GM23338 (cell line): Measurements from ENCODE around the gene FPR1. TPM values are rescaled to one million over a fixed set of nuclear protein-coding genes. Genes with fewer than 3 reads are reported as not detected.

Experiments used
- ATAC-seq: fragments of 200-7000 bp; cut with Tn5 transposase; 3 replicates; pipeline ENCODE4 v1.9.1; 2020
- DNase-seq: peaks from one replicate; pipeline ENCODE4 v3.0.0-alpha.2; 2015; ENCODE audit warnings: low spot score
- H2AFZ ChIP-seq: fragments of 200-600 bp; sonication (generic); 2 replicates; pipeline ENCODE4 v1.8.0; 2016; ENCODE audit warnings: antibody characterized with exemption, mild to moderate bottlenecking, moderate library complexity
- H3F3A ChIP-seq: fragments of 200-600 bp; sonication (generic); replicated peaks from 2 replicates; pipeline ENCODE4 v1.8.0; 2017; ENCODE audit warnings: antibody characterized with exemption, mixed run types, low read depth
- H3K27ac ChIP-seq: fragments of 200-600 bp; sonication (generic); 2 replicates; pipeline ENCODE4 v1.6.1; 2016; ENCODE audit warnings: low read depth
- H3K27me3 ChIP-seq: fragments of 200-600 bp; sonication (generic); 2 replicates; pipeline ENCODE4 v1.8.0; 2016; ENCODE audit warnings: mild to moderate bottlenecking, mixed run types, moderate library complexity; ENCODE audit not compliant: insufficient read depth
- H3K36me3 ChIP-seq: fragments of 200-600 bp; sonication (generic); 2 replicates; pipeline ENCODE4 v1.8.0; 2016; ENCODE audit warnings: mild to moderate bottlenecking; ENCODE audit not compliant: insufficient read depth
- H3K4me1 ChIP-seq: fragments of 200-600 bp; sonication (generic); 2 replicates; pipeline ENCODE4 v1.8.0; 2016; ENCODE audit warnings: mild to moderate bottlenecking, moderate library complexity; ENCODE audit not compliant: insufficient read depth
- H3K4me2 ChIP-seq: fragments of 200-600 bp; sonication (generic); 2 replicates; pipeline ENCODE4 v1.7.1; 2017; ENCODE audit warnings: mixed run types
- H3K4me3 ChIP-seq: fragments of 200-600 bp; sonication (generic); 2 replicates; pipeline ENCODE4 v1.6.1; 2016; ENCODE audit warnings: mixed run types
- H3K79me2 ChIP-seq: fragments of 200-600 bp; sonication (generic); replicated peaks from 2 replicates; pipeline ENCODE4 v1.8.0; 2017; ENCODE audit warnings: mild to moderate bottlenecking; ENCODE audit not compliant: insufficient read depth
- H3K9me2 ChIP-seq: fragments of 200-600 bp; sonication (generic); 2 replicates; pipeline ENCODE4 v1.8.0; 2017; ENCODE audit not compliant: insufficient read depth
- H4K20me1 ChIP-seq: fragments of 200-600 bp; sonication (generic); replicated peaks from 2 replicates; pipeline ENCODE4 v1.8.0; 2017; ENCODE audit warnings: mild to moderate bottlenecking; ENCODE audit not compliant: insufficient read depth
- H3K27ac Mint-ChIP-seq: 2 replicates; pipeline ENCODE4 v1.8.0; 2020; ENCODE audit warnings: inconsistent platforms, mild to moderate bottlenecking, moderate library complexity, mixed read lengths
- H3K27me3 Mint-ChIP-seq: 3 replicates; pipeline ENCODE4 v1.8.0; 2022; ENCODE audit warnings: low read depth, mild to moderate bottlenecking, moderate library complexity, mixed read lengths, inconsistent platforms; ENCODE audit not compliant: insufficient read depth, poor library complexity
- H3K36me3 Mint-ChIP-seq: 3 replicates; pipeline ENCODE4 v1.8.0; 2021; ENCODE audit warnings: low read depth, mild to moderate bottlenecking, inconsistent platforms, moderate library complexity, mixed read lengths
- H3K4me1 Mint-ChIP-seq: 3 replicates; pipeline ENCODE4 v1.8.0; 2020; ENCODE audit warnings: mild to moderate bottlenecking, inconsistent platforms, mixed read lengths
- H3K4me3 Mint-ChIP-seq: 3 replicates; pipeline ENCODE4 v1.8.0; 2021; ENCODE audit warnings: moderate library complexity, mild to moderate bottlenecking, inconsistent platforms, mixed read lengths
- H3K9me3 Mint-ChIP-seq: 3 replicates; pipeline ENCODE4 v1.8.0; 2020; ENCODE audit warnings: moderate library complexity, mild to moderate bottlenecking, inconsistent platforms, mixed read lengths
- EZH2 ChIP-seq: fragments of 200-600 bp; sonication (generic); IDR thresholded peaks from one replicate; pipeline ENCODE4 v1.8.0; 2017; ENCODE audit warnings: antibody characterized with exemption, mild to moderate bottlenecking, low read depth; ENCODE audit not compliant: unreplicated experiment
- EZH2phosphoT487 ChIP-seq: fragments of 200-600 bp; sonication (generic); IDR thresholded peaks from one replicate; pipeline ENCODE4 v1.8.1; 2018; ENCODE audit warnings: antibody characterized with exemption; ENCODE audit not compliant: unreplicated experiment
- NANOG ChIP-seq: IDR thresholded peaks from 2 replicates; pipeline ENCODE4 v1.6.1; 2016; ENCODE audit warnings: antibody characterized with exemption, borderline replicate concordance
- POLR2AphosphoS5 ChIP-seq: IDR thresholded peaks from 2 replicates; pipeline ENCODE4 v1.6.1; 2016; ENCODE audit warnings: antibody characterized with exemption, low read depth
- STAT1 ChIP-seq: IDR thresholded peaks from one replicate; pipeline ENCODE4 v1.6.1; 2016; ENCODE audit warnings: antibody characterized with exemption; ENCODE audit not compliant: unreplicated experiment
- ZNF114 ChIP-seq: fragments of 250-450 bp; sonication (Bioruptor Pico); IDR thresholded peaks from 2 replicates; pipeline ENCODE4 v1.5.0; 2020; ENCODE audit warnings: mild to moderate bottlenecking, moderate library complexity
- ZNF331 ChIP-seq: fragments of 250-450 bp; sonication (Bioruptor Pico); IDR thresholded peaks from 2 replicates; pipeline ENCODE4 v1.5.0; 2020; ENCODE audit warnings: low read depth, mild to moderate bottlenecking, moderate library complexity
- polyA plus RNA-seq: library from polyadenylated mRNA; unstranded; fragments of >200 nt; fragmentation: Nextera tagmentation; extraction: Ambion mirVana; gene quantifications from 2 replicates; pipeline ENCODE4 v1.2.1, GENCODE V29; 2016
- total RNA-seq: library from RNA; depleted of rRNA; stranded (reverse); fragments of >200 nt; shearing (Covaris generic); gene quantifications from 2 replicates; pipeline ENCODE4 v1.2.3, GENCODE V29; 2014
- TF ChIP-seq, protein P1 (sequence below), 2 experiments: fragments of 200-600 bp in 1 of 2; sonication (generic) in 1 of 2; conservative IDR thresholded peaks; 2 replicates each; pipeline versions ENCODE4 v1.5.1 to v1.6.1; 2016 to 2017; ENCODE audit warnings: antibody characterized with exemption in 2 of 2, low read depth in 2 of 2, mild to moderate bottlenecking in 2 of 2, moderate library complexity in 1 of 2
- TF ChIP-seq, protein P2 (sequence below): IDR thresholded peaks from 2 replicates; pipeline ENCODE4 v1.6.1; 2016; ENCODE audit warnings: antibody characterized with exemption
- TF ChIP-seq, protein P3 (sequence below): IDR thresholded peaks from one replicate; pipeline ENCODE4 v1.6.1; 2018; ENCODE audit warnings: antibody characterized with exemption; ENCODE audit not compliant: unreplicated experiment

Gene FPR1
- total and polyA plus RNA-seq, 2 experiments from 2014 or later, result not detected

DNA sequence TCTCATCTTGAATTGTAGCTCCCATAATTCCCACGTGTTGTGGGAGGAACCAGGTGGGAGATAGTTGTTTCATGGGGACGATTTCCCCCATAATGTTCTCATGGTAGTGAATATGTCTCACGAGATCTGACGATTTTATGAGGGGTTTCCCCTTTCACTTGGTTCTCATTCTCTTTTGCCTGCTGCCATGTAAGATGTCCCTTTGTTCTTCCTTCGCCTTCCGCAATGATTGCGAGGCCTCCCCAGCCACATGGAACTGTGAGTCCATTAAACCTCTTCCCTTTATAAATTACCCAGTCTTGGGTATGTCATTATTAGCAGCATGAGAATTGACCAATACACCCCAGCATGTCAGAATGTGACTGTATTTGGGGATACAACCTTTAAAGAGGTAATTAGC is 3.9 kb upstream of the FPR1 start:
- H3K9me2 ChIP-seq, result no peaks in the 10 kb centered on the region
- no peaks in the 10 kb centered on the region for H3K27me3 ChIP-seq
- H3K27ac ChIP-seq, result no peak overlapping the region
- H3K36me3 ChIP-seq, result no peaks in the 10 kb centered on the region
- peaks cover 7% of the 10 kb centered on the region for H3K27me3 Mint-ChIP-seq
- H3K4me3 Mint-ChIP-seq, result no peak overlapping the region
- no peaks in the 10 kb centered on the region for H4K20me1 ChIP-seq
- TF ChIP-seq, protein P1, sequence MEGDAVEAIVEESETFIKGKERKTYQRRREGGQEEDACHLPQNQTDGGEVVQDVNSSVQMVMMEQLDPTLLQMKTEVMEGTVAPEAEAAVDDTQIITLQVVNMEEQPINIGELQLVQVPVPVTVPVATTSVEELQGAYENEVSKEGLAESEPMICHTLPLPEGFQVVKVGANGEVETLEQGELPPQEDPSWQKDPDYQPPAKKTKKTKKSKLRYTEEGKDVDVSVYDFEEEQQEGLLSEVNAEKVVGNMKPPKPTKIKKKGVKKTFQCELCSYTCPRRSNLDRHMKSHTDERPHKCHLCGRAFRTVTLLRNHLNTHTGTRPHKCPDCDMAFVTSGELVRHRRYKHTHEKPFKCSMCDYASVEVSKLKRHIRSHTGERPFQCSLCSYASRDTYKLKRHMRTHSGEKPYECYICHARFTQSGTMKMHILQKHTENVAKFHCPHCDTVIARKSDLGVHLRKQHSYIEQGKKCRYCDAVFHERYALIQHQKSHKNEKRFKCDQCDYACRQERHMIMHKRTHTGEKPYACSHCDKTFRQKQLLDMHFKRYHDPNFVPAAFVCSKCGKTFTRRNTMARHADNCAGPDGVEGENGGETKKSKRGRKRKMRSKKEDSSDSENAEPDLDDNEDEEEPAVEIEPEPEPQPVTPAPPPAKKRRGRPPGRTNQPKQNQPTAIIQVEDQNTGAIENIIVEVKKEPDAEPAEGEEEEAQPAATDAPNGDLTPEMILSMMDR (conservative IDR thresholded peaks at IDR 0.05; ENCODE audit: low read depth in 2 of 2), result no peak
- no peak for ATAC-seq
- DNase-seq, result no peak
- no peak overlapping the region for H2AFZ ChIP-seq
- no peaks in the 10 kb centered on the region; the same call in 2 of the 3 replicates for H3K4me1 Mint-ChIP-seq
- H3K27ac Mint-ChIP-seq, result no peak overlapping the region
- H3K9me3 Mint-ChIP-seq, result peaks cover 55% of the 10 kb centered on the region
- H3K4me2 ChIP-seq, result no peak overlapping the region
- no peaks in the 10 kb centered on the region for H3K79me2 ChIP-seq
- no peaks in the 10 kb centered on the region; the same call in 1 of the 2 replicates for H3K4me1 ChIP-seq
- no peaks in the 10 kb centered on the region for H3F3A ChIP-seq
- no peaks in the 10 kb centered on the region; the same call in 1 of the 3 replicates for H3K36me3 Mint-ChIP-seq
- H3K4me3 ChIP-seq, result no peak overlapping the region

DNA sequence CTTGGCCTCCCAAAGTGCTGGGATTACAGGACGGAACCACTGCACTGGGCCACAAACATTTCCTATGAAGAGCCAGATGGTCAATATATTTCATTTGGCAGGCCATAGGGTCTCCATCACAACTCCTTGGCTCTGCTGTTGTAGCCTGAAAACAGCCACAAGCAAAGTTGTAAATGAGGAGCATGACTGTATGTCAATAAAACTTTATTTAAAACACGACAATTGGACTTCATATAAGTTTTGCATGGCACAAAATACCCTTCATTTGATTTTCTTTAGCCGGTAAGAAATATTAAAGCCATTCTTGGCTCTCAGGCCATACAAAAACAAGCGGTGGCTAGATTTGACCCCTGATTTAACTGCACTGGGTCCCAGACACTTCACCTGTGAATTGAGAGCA is 3.1 kb upstream of the FPR1 start:
- Histone ChIP-seq H3K9me2 (no peaks in the 10 kb centered on the region), H3K4me2 (no peak overlapping the region), H3K4me1 (no peaks in the 10 kb centered on the region), H2AFZ (no peak overlapping the region), H3K27me3 (no peaks in the 10 kb centered on the region), H3F3A (no peaks in the 10 kb centered on the region), H3K4me3 (no peak overlapping the region), H3K79me2 (no peaks in the 10 kb centered on the region), H4K20me1 (no peaks in the 10 kb centered on the region), H3K27ac (no peak overlapping the region), H3K36me3 (no peaks in the 10 kb centered on the region)
- no peak overlapping the region for H3K27ac Mint-ChIP-seq
- peaks cover 55% of the 10 kb centered on the region for H3K9me3 Mint-ChIP-seq
- no peaks in the 10 kb centered on the region; the same call in 1 of the 3 replicates for H3K36me3 Mint-ChIP-seq
- ATAC-seq, result no peak
- peaks cover 5% of the 10 kb centered on the region for H3K27me3 Mint-ChIP-seq
- no peaks in the 10 kb centered on the region for H3K4me1 Mint-ChIP-seq
- no peak overlapping the region for H3K4me3 Mint-ChIP-seq
- no peak for DNase-seq
- TF ChIP-seq, protein P1 (conservative IDR thresholded peaks at IDR 0.05; ENCODE audit: low read depth in 2 of 2), result no peak
- no peak for TF ChIP-seq ZNF114 (CRISPR knock-in tag)
- no peak for TF ChIP-seq NANOG
- TF ChIP-seq, protein P2, sequence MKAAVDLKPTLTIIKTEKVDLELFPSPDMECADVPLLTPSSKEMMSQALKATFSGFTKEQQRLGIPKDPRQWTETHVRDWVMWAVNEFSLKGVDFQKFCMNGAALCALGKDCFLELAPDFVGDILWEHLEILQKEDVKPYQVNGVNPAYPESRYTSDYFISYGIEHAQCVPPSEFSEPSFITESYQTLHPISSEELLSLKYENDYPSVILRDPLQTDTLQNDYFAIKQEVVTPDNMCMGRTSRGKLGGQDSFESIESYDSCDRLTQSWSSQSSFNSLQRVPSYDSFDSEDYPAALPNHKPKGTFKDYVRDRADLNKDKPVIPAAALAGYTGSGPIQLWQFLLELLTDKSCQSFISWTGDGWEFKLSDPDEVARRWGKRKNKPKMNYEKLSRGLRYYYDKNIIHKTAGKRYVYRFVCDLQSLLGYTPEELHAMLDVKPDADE, result no peak
- no peak for TF ChIP-seq STAT1
- TF ChIP-seq ZNF331 (CRISPR knock-in tag), result no peak
- TF ChIP-seq, protein P3, sequence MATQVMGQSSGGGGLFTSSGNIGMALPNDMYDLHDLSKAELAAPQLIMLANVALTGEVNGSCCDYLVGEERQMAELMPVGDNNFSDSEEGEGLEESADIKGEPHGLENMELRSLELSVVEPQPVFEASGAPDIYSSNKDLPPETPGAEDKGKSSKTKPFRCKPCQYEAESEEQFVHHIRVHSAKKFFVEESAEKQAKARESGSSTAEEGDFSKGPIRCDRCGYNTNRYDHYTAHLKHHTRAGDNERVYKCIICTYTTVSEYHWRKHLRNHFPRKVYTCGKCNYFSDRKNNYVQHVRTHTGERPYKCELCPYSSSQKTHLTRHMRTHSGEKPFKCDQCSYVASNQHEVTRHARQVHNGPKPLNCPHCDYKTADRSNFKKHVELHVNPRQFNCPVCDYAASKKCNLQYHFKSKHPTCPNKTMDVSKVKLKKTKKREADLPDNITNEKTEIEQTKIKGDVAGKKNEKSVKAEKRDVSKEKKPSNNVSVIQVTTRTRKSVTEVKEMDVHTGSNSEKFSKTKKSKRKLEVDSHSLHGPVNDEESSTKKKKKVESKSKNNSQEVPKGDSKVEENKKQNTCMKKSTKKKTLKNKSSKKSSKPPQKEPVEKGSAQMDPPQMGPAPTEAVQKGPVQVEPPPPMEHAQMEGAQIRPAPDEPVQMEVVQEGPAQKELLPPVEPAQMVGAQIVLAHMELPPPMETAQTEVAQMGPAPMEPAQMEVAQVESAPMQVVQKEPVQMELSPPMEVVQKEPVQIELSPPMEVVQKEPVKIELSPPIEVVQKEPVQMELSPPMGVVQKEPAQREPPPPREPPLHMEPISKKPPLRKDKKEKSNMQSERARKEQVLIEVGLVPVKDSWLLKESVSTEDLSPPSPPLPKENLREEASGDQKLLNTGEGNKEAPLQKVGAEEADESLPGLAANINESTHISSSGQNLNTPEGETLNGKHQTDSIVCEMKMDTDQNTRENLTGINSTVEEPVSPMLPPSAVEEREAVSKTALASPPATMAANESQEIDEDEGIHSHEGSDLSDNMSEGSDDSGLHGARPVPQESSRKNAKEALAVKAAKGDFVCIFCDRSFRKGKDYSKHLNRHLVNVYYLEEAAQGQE, result no peak
- no peak for TF ChIP-seq EZH2
- TF ChIP-seq EZH2phosphoT487, result no peak
- no peak for TF ChIP-seq POLR2AphosphoS5
